Central memory CD8-positive, alpha-beta T cell (primary cell): ENCODE results near the gene GALM.

ENCODE experiments used
- ATAC-seq: fragments of 150-1000 bp; cut with Tn5 transposase; replicated peaks from 2 replicates; pipeline ENCODE4 v1.10.0; 2022; ENCODE audit warnings: mild to moderate bottlenecking, moderate FRiP score, moderate number of reproducible peaks; ENCODE audit not compliant: poor library complexity, severe bottlenecking; ENCODE audit errors: extremely low read depth
- DNase-seq, 2 donors: peaks; one replicate each; pipeline ENCODE4 v3.0.0; 2021; ENCODE audit warnings: low spot score in 2 of 2
- H3K27ac Mint-ChIP-seq: one replicate; pipeline ENCODE4 v1.8.0; 2022; ENCODE audit warnings: low read depth, mild to moderate bottlenecking, moderate library complexity, mixed read lengths
- H3K27me3 Mint-ChIP-seq: one replicate; pipeline ENCODE4 v1.8.0; 2022; ENCODE audit warnings: mixed read lengths
- H3K36me3 Mint-ChIP-seq: one replicate; pipeline ENCODE4 v1.8.0; 2022; ENCODE audit warnings: mild to moderate bottlenecking, moderate library complexity, mixed read lengths; ENCODE audit not compliant: insufficient read depth
- H3K4me1 Mint-ChIP-seq: one replicate; pipeline ENCODE4 v1.8.0; 2022; ENCODE audit warnings: mixed read lengths
- H3K4me3 Mint-ChIP-seq: one replicate; pipeline ENCODE4 v1.8.0; 2022; ENCODE audit warnings: mild to moderate bottlenecking, moderate library complexity, mixed read lengths
- H3K9me3 Mint-ChIP-seq: one replicate; pipeline ENCODE4 v1.8.0; 2022; ENCODE audit warnings: mixed read lengths

Gene GALM

DNA sequence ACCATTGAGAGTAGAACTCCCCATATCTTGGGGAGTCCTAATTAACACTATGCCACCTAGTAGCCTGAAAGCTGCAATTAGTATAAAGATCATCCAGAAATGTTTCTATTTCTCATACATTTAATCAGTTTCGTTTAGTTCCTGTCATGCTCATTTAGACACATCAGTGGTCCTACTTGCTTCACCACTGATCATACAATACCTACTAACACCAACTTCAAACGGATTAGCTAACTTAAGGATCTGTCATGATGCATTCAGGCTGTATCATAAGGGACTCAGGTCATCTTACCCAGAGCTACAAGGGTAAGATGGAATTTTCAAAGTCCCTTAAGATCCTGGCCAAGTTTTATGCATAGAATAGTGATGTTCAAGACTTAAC, 78.5 kb downstream of the GALM start:
- ATAC-seq (no peak), DNase-seq (no peak)
- H3K4me3 Mint-ChIP-seq, result peak overlapping the region; percentile 30
- H3K9me3 Mint-ChIP-seq, result no peaks in the 10 kb centered on the region
- peaks cover 55% of the 10 kb centered on the region for H3K4me1 Mint-ChIP-seq
- no peak overlapping the region for H3K27ac Mint-ChIP-seq
- H3K36me3 Mint-ChIP-seq, result peaks cover 87% of the 10 kb centered on the region
- H3K27me3 Mint-ChIP-seq, result no peaks in the 10 kb centered on the region

DNA sequence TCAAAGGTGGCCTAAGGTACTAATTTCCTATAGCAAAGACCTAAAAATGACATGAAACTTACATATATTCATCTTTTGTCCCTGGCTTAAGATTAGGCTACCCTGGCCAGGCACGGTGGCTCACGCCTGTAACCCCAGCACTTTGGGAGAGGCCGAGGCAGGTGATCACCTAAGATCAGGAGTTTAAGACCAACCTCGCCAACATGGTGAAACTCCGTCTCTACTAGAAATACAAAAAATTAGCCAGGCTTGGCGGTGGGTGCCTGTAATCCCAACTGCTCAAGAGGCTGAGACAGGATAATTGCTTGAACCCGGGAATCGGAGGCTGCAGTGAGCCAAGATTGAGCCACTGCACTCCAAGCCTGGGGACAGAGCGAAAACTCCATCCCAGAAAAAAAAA, 79.4 kb downstream of the GALM start:
- Mint-ChIP-seq H3K36me3 (peaks cover 93% of the 10 kb centered on the region), H3K27me3 (no peaks in the 10 kb centered on the region), H3K27ac (peak overlapping the region; percentile 100), H3K9me3 (no peaks in the 10 kb centered on the region), H3K4me3 (peak overlapping the region; percentile 99), H3K4me1 (peaks cover 62% of the 10 kb centered on the region)
- ATAC-seq (no peak), DNase-seq (no peak)

DNA sequence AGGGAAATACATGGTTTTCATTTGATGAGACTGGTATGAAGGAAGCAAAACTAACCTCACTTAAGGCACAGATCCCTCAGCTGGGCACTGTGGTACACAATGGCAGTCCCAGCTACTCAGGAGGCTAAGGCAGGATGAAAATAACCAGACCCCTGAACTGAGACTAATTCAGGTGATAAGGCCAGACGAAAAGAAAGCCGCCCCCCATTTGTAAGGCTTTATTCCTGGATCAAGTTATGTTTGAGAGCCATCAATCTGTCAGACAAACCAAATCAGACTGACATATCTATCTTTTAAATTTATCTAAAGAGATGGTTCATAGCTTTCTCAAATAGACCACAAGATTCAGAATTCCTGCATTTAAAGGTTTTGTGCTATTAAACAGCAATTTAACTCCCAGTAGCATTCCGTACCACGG, 81.1 kb downstream of the GALM start:
- Mint-ChIP-seq H3K27me3 (no peaks in the 10 kb centered on the region), H3K4me3 (peak overlapping the region; percentile 99), H3K27ac (peak overlapping the region; percentile 100), H3K36me3 (peaks cover 95% of the 10 kb centered on the region), H3K9me3 (no peaks in the 10 kb centered on the region), H3K4me1 (peaks cover 73% of the 10 kb centered on the region)
- ATAC-seq (no peak), DNase-seq (no peak)

DNA sequence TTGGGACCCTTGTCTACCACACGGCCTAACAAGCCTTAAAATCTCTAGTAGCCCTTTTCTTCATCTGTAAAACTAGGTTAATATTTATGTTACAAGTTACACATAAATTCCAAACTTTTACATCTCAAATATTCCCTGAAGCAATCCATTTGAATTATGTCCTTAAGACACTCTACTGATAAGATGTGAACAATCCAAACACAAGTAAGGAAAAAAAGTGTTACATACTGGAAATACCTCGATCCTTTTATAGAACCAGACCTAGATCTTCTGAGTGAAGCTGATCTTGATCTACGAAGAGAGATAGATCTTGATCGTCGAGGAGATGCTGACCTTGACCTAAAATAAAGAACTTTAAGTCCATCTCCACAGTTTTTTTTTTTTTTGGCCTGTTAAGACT, 81.9 kb downstream of the GALM start:
- Mint-ChIP-seq H3K27ac (peak overlapping the region; percentile 100), H3K4me3 (peak overlapping the region; percentile 99), H3K9me3 (no peaks in the 10 kb centered on the region), H3K4me1 (peaks cover 77% of the 10 kb centered on the region), H3K36me3 (peaks cover 89% of the 10 kb centered on the region), H3K27me3 (no peaks in the 10 kb centered on the region)
- ATAC-seq, result no peak
- DNase-seq, result no peak

DNA sequence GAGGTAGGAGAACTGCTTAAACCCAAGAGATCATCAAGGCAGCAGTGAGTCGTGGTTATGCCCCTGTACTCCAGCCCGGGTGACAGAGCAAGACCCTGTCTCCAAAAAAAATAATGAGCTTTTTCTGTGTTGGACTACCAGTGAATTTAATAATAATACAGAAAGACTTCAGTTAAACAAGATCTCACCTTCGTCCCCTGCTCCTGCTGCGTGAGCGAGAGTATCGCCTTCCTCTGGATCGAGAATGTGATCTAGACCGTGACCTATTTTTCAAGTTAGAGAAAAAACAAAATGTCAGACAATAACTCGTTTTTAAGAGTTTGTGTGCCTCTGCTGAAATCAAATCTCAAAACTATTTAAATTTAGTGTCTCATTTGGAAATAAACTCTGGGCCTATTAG, 82.5 kb downstream of the GALM start:
- DNase-seq (no peak), ATAC-seq (no peak)
- H3K9me3 Mint-ChIP-seq, result no peaks in the 10 kb centered on the region
- H3K4me1 Mint-ChIP-seq, result peaks cover 77% of the 10 kb centered on the region
- peak overlapping the region; percentile 99 for H3K4me3 Mint-ChIP-seq
- peak overlapping the region; percentile 100 for H3K27ac Mint-ChIP-seq
- no peaks in the 10 kb centered on the region for H3K27me3 Mint-ChIP-seq
- H3K36me3 Mint-ChIP-seq, result peaks cover 87% of the 10 kb centered on the region

DNA sequence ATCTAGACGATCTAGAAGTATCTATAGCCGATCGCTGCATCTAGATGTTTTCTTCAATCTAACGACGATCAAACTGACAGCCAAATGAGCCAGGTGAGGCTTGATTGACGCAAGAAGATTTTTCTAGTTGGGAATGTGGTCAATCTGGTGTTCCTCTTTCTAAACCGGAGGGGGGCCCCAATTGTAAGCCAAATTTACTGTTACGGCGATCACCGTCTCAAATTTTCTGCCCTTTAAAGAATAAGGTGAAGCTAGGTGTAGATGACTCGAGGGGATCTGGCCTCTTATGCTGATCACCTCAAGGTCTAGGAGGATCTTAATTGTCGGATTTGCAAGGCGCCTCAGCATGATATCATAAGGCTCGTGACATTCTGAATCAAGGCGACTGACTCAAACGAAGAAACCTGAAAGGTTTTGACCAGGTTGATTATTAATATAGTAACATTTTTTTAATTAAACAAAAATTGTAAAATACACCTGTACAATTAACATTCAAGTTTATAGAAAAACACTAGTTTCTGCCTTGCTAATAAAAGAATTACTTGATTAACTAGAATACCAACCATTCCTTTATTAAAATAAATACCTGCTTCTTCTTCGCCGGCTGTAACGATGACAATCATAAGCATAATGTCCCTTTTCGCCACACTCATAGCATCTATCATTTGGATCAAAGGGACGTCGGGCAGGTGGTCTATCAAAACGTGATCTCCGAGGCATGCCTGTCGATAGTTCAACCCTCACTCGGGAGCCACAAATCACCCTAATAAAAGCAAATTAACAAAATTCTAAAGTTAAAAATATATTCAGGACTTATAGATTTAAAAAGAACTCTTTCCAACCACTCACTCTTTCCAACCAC, 83.3 kb downstream of the GALM start:
- no peaks in the 10 kb centered on the region for H3K27me3 Mint-ChIP-seq
- no peaks in the 10 kb centered on the region for H3K9me3 Mint-ChIP-seq
- H3K27ac Mint-ChIP-seq, result peak overlapping the region; percentile 100
- peaks cover 79% of the 10 kb centered on the region for H3K36me3 Mint-ChIP-seq
- peak overlapping the region; percentile 99 for H3K4me3 Mint-ChIP-seq
- no peak for ATAC-seq
- peaks cover 74% of the 10 kb centered on the region for H3K4me1 Mint-ChIP-seq
- DNase-seq, result no peak

DNA sequence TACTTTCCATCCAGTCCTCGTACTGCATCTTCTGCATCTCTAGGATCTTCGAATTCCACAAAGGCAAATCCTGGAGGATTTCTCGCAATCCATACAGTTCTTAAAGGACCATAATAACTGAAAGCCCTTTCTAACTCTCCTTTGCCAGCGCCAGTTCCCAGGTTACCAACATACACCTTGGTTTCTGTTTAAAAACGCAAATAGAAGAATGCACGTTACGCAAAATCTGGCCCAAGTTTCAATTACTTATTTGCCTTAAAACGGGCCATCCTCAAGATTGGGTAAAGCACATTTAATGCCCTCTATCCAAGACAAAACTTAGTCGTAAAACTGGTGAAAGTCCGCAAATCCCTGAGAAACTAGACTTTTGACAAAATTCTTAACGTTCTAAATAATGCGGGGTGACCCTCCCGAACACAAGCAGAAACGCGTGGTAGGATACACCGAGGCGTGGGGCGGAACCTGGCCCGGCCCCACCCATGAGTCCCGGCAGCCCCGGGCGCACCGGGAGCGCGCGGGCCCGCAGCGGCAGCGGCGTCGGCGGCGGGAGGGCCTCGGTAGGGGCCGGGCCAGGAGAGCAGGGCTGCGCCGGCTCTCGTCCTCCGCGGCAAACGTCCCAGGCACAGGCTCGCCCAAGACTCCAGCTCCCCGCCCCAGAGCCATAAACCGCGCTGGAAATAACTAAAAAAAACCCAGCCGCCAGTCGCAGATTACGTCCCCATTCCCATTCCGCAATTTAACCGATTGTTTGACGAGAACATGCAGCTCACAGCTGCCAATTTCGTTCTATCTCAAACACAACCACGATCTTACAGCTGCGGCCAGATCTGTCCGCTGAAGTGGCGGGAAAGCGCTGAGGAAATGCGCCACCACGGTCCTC, 84.3 kb downstream of the GALM start:
- Mint-ChIP-seq H3K9me3 (no peaks in the 10 kb centered on the region), H3K27ac (peak overlapping the region; percentile 100), H3K4me1 (peaks cover 63% of the 10 kb centered on the region), H3K36me3 (peaks cover 68% of the 10 kb centered on the region), H3K4me3 (peak overlapping the region; percentile 99), H3K27me3 (no peaks in the 10 kb centered on the region)
- DNase-seq (no peak), ATAC-seq (peak; percentile 10)

DNA sequence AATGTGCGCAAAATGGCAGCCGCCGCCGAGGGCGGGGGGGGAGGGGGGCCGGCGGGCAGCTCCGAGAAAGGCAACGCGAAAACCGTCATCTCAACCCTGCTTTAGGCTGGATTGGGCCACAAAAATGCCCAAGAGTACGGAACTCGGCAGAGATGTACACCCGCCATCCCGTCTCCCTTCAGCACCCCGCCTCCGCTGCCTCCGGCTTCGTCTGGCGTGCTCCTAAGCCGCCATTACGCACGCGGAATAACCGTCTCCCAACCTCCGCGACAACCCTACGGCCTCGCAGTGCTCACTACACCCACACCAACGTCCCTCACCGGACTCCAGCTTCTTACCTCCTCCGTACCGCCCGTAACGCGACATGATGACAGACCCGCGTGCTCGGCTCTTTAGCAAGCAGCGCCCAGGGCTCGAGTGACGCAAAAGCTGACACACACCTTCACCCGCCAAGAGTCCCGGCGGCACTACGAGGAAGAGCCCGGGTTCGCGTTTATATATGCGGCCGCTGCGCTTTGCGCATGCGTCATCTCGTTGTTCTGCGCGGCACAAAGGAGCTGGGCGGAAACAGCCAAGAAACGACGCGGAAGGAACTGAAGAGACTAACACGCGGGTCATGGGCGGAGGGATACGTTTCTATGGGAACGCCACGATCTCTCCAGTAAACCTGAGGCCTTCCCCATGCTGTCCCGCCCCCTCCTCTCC, 85.1 kb downstream of the GALM start, which contains the start of gene SRSF7:
Gene SRSF7, minus strand, starts transcription at position 471 of the 705 bp plus-strand sequence. Its CDS starts 105 bp downstream, at position 366.
- H3K27me3 Mint-ChIP-seq, result no peaks in the 10 kb centered on the region
- peak within 1 kb of the TSS; percentile 100 for H3K27ac Mint-ChIP-seq
- H3K9me3 Mint-ChIP-seq, result no peaks in the 10 kb centered on the region
- ATAC-seq (peak; percentile 71), DNase-seq (peak; percentile 97 to 98)
- peak within 1 kb of the TSS; percentile 99 for H3K4me3 Mint-ChIP-seq
- peaks cover 55% of the 10 kb centered on the region for H3K4me1 Mint-ChIP-seq
- peaks cover 60% of the 10 kb centered on the region for H3K36me3 Mint-ChIP-seq

DNA sequence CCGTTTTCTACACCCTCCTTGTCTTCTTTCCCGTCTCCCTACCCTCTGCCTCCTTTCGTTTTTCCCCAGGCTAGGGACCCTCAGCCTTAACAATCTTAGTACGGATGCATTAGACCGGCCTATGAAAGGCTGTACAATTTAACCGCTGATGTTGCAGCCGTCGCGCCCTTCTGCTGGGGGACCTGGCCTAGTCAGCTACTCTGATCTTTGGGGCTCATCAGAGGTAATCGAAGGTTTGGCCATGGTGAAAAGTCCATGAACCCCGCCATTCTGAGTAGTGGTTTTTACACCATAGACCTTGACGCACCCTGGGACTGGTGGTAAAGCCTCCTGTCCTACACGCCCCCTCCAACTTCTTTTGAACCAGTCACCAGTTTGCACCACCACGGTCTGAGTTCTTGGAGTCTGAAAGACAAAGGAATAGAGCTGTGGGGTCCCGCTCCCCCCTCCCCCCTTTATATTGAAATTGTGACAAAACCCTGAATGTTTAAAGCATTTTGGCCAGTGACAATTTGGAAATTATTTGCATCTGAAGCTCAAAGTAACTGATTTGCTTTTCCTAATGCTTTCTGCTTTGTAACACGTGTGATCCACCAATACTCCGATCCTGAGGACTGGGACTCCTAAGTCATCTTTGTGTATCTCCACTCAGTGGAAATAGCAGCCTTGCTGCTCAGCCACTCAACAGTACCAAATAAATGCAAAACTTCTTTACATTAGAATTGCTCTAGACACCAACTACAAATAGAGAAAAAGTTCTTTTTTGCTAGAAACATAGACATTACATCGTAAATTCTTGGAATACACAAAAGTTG, 85.9 kb downstream of the GALM start:
- peak overlapping the region; percentile 100 for H3K27ac Mint-ChIP-seq
- DNase-seq, result no peak
- peaks cover 53% of the 10 kb centered on the region for H3K36me3 Mint-ChIP-seq
- peaks cover 47% of the 10 kb centered on the region for H3K4me1 Mint-ChIP-seq
- ATAC-seq, result peak; percentile 34
- no peaks in the 10 kb centered on the region for H3K9me3 Mint-ChIP-seq
- H3K27me3 Mint-ChIP-seq, result no peaks in the 10 kb centered on the region
- H3K4me3 Mint-ChIP-seq, result peak overlapping the region; percentile 99

DNA sequence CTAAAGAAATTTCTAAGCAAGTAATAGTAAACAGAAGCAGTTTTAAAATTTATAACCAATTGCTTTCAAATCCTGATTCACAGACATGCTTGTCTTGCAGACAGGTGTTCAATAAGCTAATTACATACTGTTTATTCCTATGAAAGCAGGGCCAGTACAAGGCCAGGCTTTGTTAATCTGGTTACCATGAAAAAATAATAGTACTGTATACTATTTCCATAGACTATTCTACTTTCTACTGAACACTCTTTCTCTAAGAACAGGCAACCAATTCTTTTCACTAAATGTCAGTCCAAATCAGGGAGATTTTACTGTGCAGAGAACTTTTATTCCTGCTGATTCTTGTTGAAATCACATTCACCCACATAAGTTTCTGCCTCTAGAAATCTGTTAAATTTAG, 88.1 kb downstream of the GALM start:
- peak overlapping the region; percentile 68 for H3K4me3 Mint-ChIP-seq
- no peaks in the 10 kb centered on the region for H3K27me3 Mint-ChIP-seq
- DNase-seq (no peak), ATAC-seq (no peak)
- H3K27ac Mint-ChIP-seq, result peak overlapping the region; percentile 82
- peaks cover 25% of the 10 kb centered on the region for H3K4me1 Mint-ChIP-seq
- no peaks in the 10 kb centered on the region for H3K9me3 Mint-ChIP-seq
- H3K36me3 Mint-ChIP-seq, result peaks cover 31% of the 10 kb centered on the region

DNA sequence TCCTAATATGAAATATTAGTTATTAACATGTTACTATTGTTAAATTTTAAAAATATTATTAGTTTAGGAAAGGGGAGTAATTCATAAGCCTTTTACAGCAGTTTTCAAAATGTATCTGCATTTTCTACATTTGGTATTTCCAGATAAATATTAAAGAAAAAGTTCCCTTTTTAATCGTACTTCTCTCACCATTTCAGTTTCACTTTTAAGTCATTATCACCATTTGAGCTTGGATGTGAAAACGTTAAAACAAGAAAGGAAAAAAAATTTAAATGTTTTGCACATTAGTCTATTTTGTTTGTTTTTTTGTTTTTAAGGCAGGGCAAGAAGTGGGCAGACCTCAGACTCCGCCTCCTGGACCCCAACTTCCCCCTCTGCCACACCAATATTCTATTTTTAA, 88.6 kb downstream of the GALM start:
- Mint-ChIP-seq H3K4me1 (peaks cover 22% of the 10 kb centered on the region), H3K27me3 (no peaks in the 10 kb centered on the region), H3K9me3 (no peaks in the 10 kb centered on the region), H3K27ac (peak overlapping the region; percentile 82), H3K4me3 (peak overlapping the region; percentile 68), H3K36me3 (peaks cover 27% of the 10 kb centered on the region)
- DNase-seq (no peak), ATAC-seq (no peak)
